OCI-LY1 (cell line): Measurements from ENCODE around the gene NGFR.

Experiments used
- EZH2 ChIP-seq: fragments of 200-600 bp; sonication (generic), shearing (Covaris generic); IDR thresholded peaks from 2 replicates; pipeline ENCODE4 v1.8.0; 2017; ENCODE audit warnings: borderline replicate concordance, mixed run types, mild to moderate bottlenecking, antibody characterized with exemption, low read length, moderate library complexity, mixed read lengths
- TF ChIP-seq, protein P1 (sequence below): fragments of 200-600 bp; sonication (generic), shearing (Covaris generic); IDR thresholded peaks from 2 replicates; pipeline ENCODE4 v1.5.1; 2017; ENCODE audit warnings: mild to moderate bottlenecking, antibody characterized with exemption, low read length, moderate library complexity, mixed read lengths

- TF ChIP-seq, protein P1, sequence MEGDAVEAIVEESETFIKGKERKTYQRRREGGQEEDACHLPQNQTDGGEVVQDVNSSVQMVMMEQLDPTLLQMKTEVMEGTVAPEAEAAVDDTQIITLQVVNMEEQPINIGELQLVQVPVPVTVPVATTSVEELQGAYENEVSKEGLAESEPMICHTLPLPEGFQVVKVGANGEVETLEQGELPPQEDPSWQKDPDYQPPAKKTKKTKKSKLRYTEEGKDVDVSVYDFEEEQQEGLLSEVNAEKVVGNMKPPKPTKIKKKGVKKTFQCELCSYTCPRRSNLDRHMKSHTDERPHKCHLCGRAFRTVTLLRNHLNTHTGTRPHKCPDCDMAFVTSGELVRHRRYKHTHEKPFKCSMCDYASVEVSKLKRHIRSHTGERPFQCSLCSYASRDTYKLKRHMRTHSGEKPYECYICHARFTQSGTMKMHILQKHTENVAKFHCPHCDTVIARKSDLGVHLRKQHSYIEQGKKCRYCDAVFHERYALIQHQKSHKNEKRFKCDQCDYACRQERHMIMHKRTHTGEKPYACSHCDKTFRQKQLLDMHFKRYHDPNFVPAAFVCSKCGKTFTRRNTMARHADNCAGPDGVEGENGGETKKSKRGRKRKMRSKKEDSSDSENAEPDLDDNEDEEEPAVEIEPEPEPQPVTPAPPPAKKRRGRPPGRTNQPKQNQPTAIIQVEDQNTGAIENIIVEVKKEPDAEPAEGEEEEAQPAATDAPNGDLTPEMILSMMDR = no peak
- TF ChIP-seq EZH2 = no peak
Observed at GRCh38 chr17:49452661-49453060, 42.4 kb upstream of the NGFR start.
